HUES64 (cell line): Measurements from ENCODE around the gene CYP2C8.

Experiments used
- H3K27ac ChIP-seq: 2 replicates; pipeline ENCODE4 v1.7.0; 2013; ENCODE audit warnings: low read depth, low read length, inconsistent platforms
- H3K27me3 ChIP-seq: 2 replicates; pipeline ENCODE4 v1.6.1; 2013; ENCODE audit warnings: mild to moderate bottlenecking, low read length; ENCODE audit not compliant: insufficient read depth
- H3K36me3 ChIP-seq: 2 replicates; pipeline ENCODE4 v1.6.1; 2013; ENCODE audit warnings: mild to moderate bottlenecking, low read length; ENCODE audit not compliant: insufficient read depth
- H3K4me1 ChIP-seq: 2 replicates; pipeline ENCODE4 v1.6.1; 2013; ENCODE audit warnings: mild to moderate bottlenecking, low read length, moderate library complexity; ENCODE audit not compliant: insufficient read depth
- H3K4me3 ChIP-seq: 2 replicates; pipeline ENCODE4 v1.5.1; 2013; ENCODE audit warnings: mild to moderate bottlenecking, low read length, moderate library complexity
- H3K9ac ChIP-seq: 2 replicates; pipeline ENCODE4 v1.6.1; 2013; ENCODE audit warnings: mild to moderate bottlenecking, low read depth, low read length
- H3K9me3 ChIP-seq: 2 replicates; pipeline ENCODE4 v1.6.1; 2013; ENCODE audit warnings: low read depth, low read length; ENCODE audit not compliant: insufficient read depth
- WGBS: fragments of 150-250, 120-280 bp; methylation state at CpG from one replicate; pipeline ENCODE4 v1.1.7; 2013; ENCODE audit warnings: missing lambda C conversion rate; 5-methylcytosine and 5-hydroxymethylcytosine counted together

CYP2C8 gene

GRCh38 chr10:95039281-95039680, 30.0 kb downstream of the CYP2C8 start:
- Histone ChIP-seq H3K27me3 (no peaks in the 10 kb centered on the region), H3K9ac (no peak overlapping the region), H3K36me3 (no peaks in the 10 kb centered on the region), H3K27ac (no peak overlapping the region), H3K4me3 (no peak overlapping the region), H3K9me3 (no peaks in the 10 kb centered on the region), H3K4me1 (peaks cover 5% of the 10 kb centered on the region; the same call in 1 of the 2 replicates)
- 100% methylated on average over 2 of the region's 2 CpGs for WGBS

- WGBS, result 88% methylated on average over 3 of the region's 4 CpGs
- no peak overlapping the region for H3K4me3 ChIP-seq
- H3K36me3 ChIP-seq, result no peaks in the 10 kb centered on the region
- H3K9ac ChIP-seq, result no peak overlapping the region
- H3K9me3 ChIP-seq, result no peaks in the 10 kb centered on the region
- H3K27ac ChIP-seq, result no peak overlapping the region
- peaks cover 5% of the 10 kb centered on the region; the same call in 1 of the 2 replicates for H3K4me1 ChIP-seq
- H3K27me3 ChIP-seq, result no peaks in the 10 kb centered on the region
Observed at GRCh38 chr10:95035332-95036295, 33.7 kb downstream of the CYP2C8 start.

GRCh38 chr10:95034401-95034800, 34.9 kb downstream of the CYP2C8 start:
- H3K27me3 ChIP-seq, result no peaks in the 10 kb centered on the region
- no peaks in the 10 kb centered on the region for H3K4me1 ChIP-seq

GRCh38 chr10:95031656-95032055, 37.6 kb downstream of the CYP2C8 start:
- H3K27ac ChIP-seq, result no peak overlapping the region
- no peak overlapping the region for H3K9ac ChIP-seq
- H3K4me1 ChIP-seq, result no peaks in the 10 kb centered on the region
- H3K9me3 ChIP-seq, result no peaks in the 10 kb centered on the region
- H3K36me3 ChIP-seq, result no peaks in the 10 kb centered on the region
- no peak overlapping the region for H3K4me3 ChIP-seq
- no peaks in the 10 kb centered on the region for H3K27me3 ChIP-seq

More at GRCh38 chr10:95034401-95034800, 34.9 kb downstream of the CYP2C8 start:
- no peaks in the 10 kb centered on the region for H3K9me3 ChIP-seq
- 97% methylated on average over 2 of the region's 4 CpGs for WGBS
- H3K9ac ChIP-seq, result no peak overlapping the region
- H3K27ac ChIP-seq, result no peak overlapping the region
- no peak overlapping the region for H3K4me3 ChIP-seq
- no peaks in the 10 kb centered on the region for H3K36me3 ChIP-seq

- Histone ChIP-seq H3K9ac (no peak overlapping the region), H3K9me3 (no peaks in the 10 kb centered on the region)
Observed at GRCh38 chr10:95026461-95026860, 42.8 kb downstream of the CYP2C8 start.

GRCh38 chr10:94997741-94998174, 71.5 kb downstream of the CYP2C8 start:
- Histone ChIP-seq H3K9me3 (no peaks in the 10 kb centered on the region), H3K4me1 (peaks cover 26% of the 10 kb centered on the region), H3K27me3 (no peaks in the 10 kb centered on the region), H3K27ac (peak overlapping the region; percentile 54; the same call in 1 of the 2 replicates), H3K36me3 (no peaks in the 10 kb centered on the region), H3K4me3 (peak overlapping the region; percentile 41), H3K9ac (peak overlapping the region; percentile 13; the same call in 1 of the 2 replicates)
- WGBS, result 11% methylated on average over 6 of the region's 6 CpGs

More at GRCh38 chr10:95026461-95026860, 42.8 kb downstream of the CYP2C8 start:
- no peaks in the 10 kb centered on the region for H3K27me3 ChIP-seq
- 85% methylated on average over 2 of the region's 2 CpGs for WGBS
- H3K27ac ChIP-seq, result no peak overlapping the region
- no peak overlapping the region for H3K4me3 ChIP-seq
- H3K4me1 ChIP-seq, result no peaks in the 10 kb centered on the region
- H3K36me3 ChIP-seq, result no peaks in the 10 kb centered on the region

- H3K4me1 ChIP-seq, result peaks cover 17% of the 10 kb centered on the region
- H3K4me3 ChIP-seq, result no peak overlapping the region
- no peak overlapping the region for H3K9ac ChIP-seq
- H3K27me3 ChIP-seq, result no peaks in the 10 kb centered on the region
- whole genome bisulfite sequencing, result 85% methylated on average over 4 of the region's 4 CpGs
- H3K27ac ChIP-seq, result no peak overlapping the region
- no peaks in the 10 kb centered on the region for H3K36me3 ChIP-seq
- H3K9me3 ChIP-seq, result peaks cover 31% of the 10 kb centered on the region
Observed at GRCh38 chr10:94992811-94993210, 76.5 kb downstream of the CYP2C8 start.

GRCh38 chr10:94991243-94991888, 77.9 kb downstream of the CYP2C8 start:
- Histone ChIP-seq H3K9me3 (peaks cover 31% of the 10 kb centered on the region), H3K36me3 (no peaks in the 10 kb centered on the region), H3K4me1 (0 out of 2 replicates have a peak, but pooled peaks cover 5% of the 10 kb centered on the region), H3K27me3 (no peaks in the 10 kb centered on the region), H3K27ac (no peak overlapping the region), H3K4me3 (no peak overlapping the region), H3K9ac (no peak overlapping the region)
- WGBS, result 94% methylated on average over 1 of the region's 1 CpG

- Histone ChIP-seq H3K9me3 (peaks cover 31% of the 10 kb centered on the region), H3K4me1 (no peaks in the 10 kb centered on the region), H3K27ac (no peak overlapping the region), H3K27me3 (no peaks in the 10 kb centered on the region), H3K4me3 (no peak overlapping the region), H3K9ac (no peak overlapping the region), H3K36me3 (no peaks in the 10 kb centered on the region)
Observed at GRCh38 chr10:94989192-94989591, 80.1 kb downstream of the CYP2C8 start.
